Subcutaneous abdominal adipose tissue (tissue), 5 donors: ENCODE measurements around the gene PPA1.
"Not testable (repeated sequence)": the region's sequence is repeated elsewhere in the genome, so short reads cannot be mapped to it uniquely, and the experiment has no call there.

Experiments
- H3K27ac ChIP-seq: one replicate; pipeline ENCODE4 v1.7.0; 2013; ENCODE audit warnings: low read depth, mild to moderate bottlenecking, inconsistent platforms, low read length, moderate library complexity
- H3K27me3 ChIP-seq, 5 donors: one replicate each; pipeline ENCODE4 v1.7.0; 2013; ENCODE audit warnings: low read length in 5 of 5, inconsistent platforms in 1 of 5; ENCODE audit not compliant: control insufficient read depth in 5 of 5, insufficient read depth in 4 of 5
- H3K36me3 ChIP-seq, 5 donors: one replicate each; pipeline ENCODE4 v1.7.0; 2013; ENCODE audit warnings: low read length in 5 of 5; ENCODE audit not compliant: control insufficient read depth in 5 of 5, insufficient read depth in 5 of 5
- H3K4me1 ChIP-seq, 5 donors: one replicate each; pipeline ENCODE4 v1.7.0; 2013; ENCODE audit warnings: low read length in 5 of 5, mild to moderate bottlenecking in 3 of 5, moderate library complexity in 1 of 5; ENCODE audit not compliant: control insufficient read depth in 5 of 5, insufficient read depth in 5 of 5
- H3K4me3 ChIP-seq, 5 donors: one replicate each; pipeline ENCODE4 v1.7.0; 2013; ENCODE audit warnings: low read length in 5 of 5, low read depth in 1 of 5
- H3K9ac ChIP-seq, 5 donors: one replicate each; pipeline ENCODE4 v1.7.0; 2013; ENCODE audit warnings: low read length in 5 of 5, mild to moderate bottlenecking in 4 of 5, moderate library complexity in 3 of 5
- H3K9me3 ChIP-seq, 5 donors: one replicate each; pipeline ENCODE4 v1.7.0; 2013; ENCODE audit warnings: low read length in 5 of 5; ENCODE audit not compliant: control insufficient read depth in 5 of 5
- donor health status: healthy.
- donor health status: healthy.
- donor health status: healthy.
- donor health status: healthy.
- donor health status: healthy.

Gene PPA1

GRCh38 chr10:70255329-70256299 is 22.4 kb upstream of the PPA1 start:
- peak overlapping the region in 2 of 5 donors; percentile 39 to 50 for H3K4me3 ChIP-seq
- H3K27me3 ChIP-seq = peaks cover 0 to 21% (median 6%) of the 10 kb centered on the region in 5 donors
- peaks cover 0 to 30% (median 26%) of the 10 kb centered on the region in 5 donors for H3K4me1 ChIP-seq
- H3K27ac ChIP-seq = no peak overlapping the region
- H3K36me3 ChIP-seq = no peaks in the 10 kb centered on the region
- H3K9ac ChIP-seq = no peak overlapping the region
- H3K9me3 ChIP-seq = peaks cover 0 to under 1% (median 0%) of the 10 kb centered on the region in 5 donors

GRCh38 chr10:70254778-70255328 is 21.6 kb upstream of the PPA1 start:
- Histone ChIP-seq H3K4me3 (peak overlapping the region in 2 of 5 donors; percentile 39 to 50), H3K4me1 (peaks cover 0 to 30% (median 26%) of the 10 kb centered on the region in 5 donors)

GRCh38 chr10:70253878-70254765 is 20.9 kb upstream of the PPA1 start:
- peaks cover 0 to 13% (median 6%) of the 10 kb centered on the region in 5 donors for H3K27me3 ChIP-seq
- H3K9me3 ChIP-seq = no peaks in the 10 kb centered on the region
- H3K36me3 ChIP-seq = no peaks in the 10 kb centered on the region
- peaks cover 0 to 22% (median 19%) of the 10 kb centered on the region in 5 donors for H3K4me1 ChIP-seq
- no peak overlapping the region for H3K9ac ChIP-seq
- H3K4me3 ChIP-seq = no peak overlapping the region
- no peak overlapping the region for H3K27ac ChIP-seq

More at GRCh38 chr10:70254778-70255328, 21.6 kb upstream of the PPA1 start:
- Histone ChIP-seq H3K9ac (no peak overlapping the region), H3K27ac (no peak overlapping the region), H3K27me3 (peaks cover 0 to 18% (median 6%) of the 10 kb centered on the region in 5 donors), H3K9me3 (no peaks in the 10 kb centered on the region), H3K36me3 (no peaks in the 10 kb centered on the region)

- Histone ChIP-seq H3K4me3 (no peak overlapping the region), H3K9ac (no peak overlapping the region), H3K4me1 (peaks cover 0 to 10% (median 9%) of the 10 kb centered on the region in 5 donors), H3K27me3 (peaks cover 0 to 13% (median 6%) of the 10 kb centered on the region in 5 donors), H3K36me3 (no peaks in the 10 kb centered on the region), H3K9me3 (no peaks in the 10 kb centered on the region), H3K27ac (no peak overlapping the region)
Observed at GRCh38 chr10:70250961-70251680, 17.9 kb upstream of the PPA1 start.

- Histone ChIP-seq H3K36me3 (no peaks in the 10 kb centered on the region), H3K27me3 (no peaks in the 10 kb centered on the region), H3K27ac (no peak overlapping the region), H3K9me3 (no peaks in the 10 kb centered on the region), H3K4me1 (no peaks in the 10 kb centered on the region), H3K9ac (no peak overlapping the region), H3K4me3 (no peak overlapping the region)
Observed at GRCh38 chr10:70247360-70247759, 14.1 kb upstream of the PPA1 start.

GRCh38 chr10:70241081-70241480 is 7.9 kb upstream of the PPA1 start:
- Histone ChIP-seq H3K4me1 (no peaks in the 10 kb centered on the region), H3K36me3 (no peaks in the 10 kb centered on the region), H3K27ac (no peak overlapping the region)

GRCh38 chr10:70239986-70240385 is 6.8 kb upstream of the PPA1 start:
- H3K27me3 ChIP-seq, H3K4me1 ChIP-seq, H3K27ac ChIP-seq, H3K4me3 ChIP-seq, H3K9me3 ChIP-seq, H3K36me3 ChIP-seq, H3K9ac ChIP-seq: not testable (repeated sequence)

More at GRCh38 chr10:70241081-70241480, 7.9 kb upstream of the PPA1 start:
- no peak overlapping the region for H3K9ac ChIP-seq
- no peaks in the 10 kb centered on the region for H3K9me3 ChIP-seq
- H3K4me3 ChIP-seq = no peak overlapping the region
- peaks cover 0 to 3% (median 0%) of the 10 kb centered on the region in 5 donors for H3K27me3 ChIP-seq

GRCh38 chr10:70239077-70239976 is 6.1 kb upstream of the PPA1 start:
- peaks cover 2 to 11% (median 6%) of the 10 kb centered on the region in 5 donors for H3K4me1 ChIP-seq
- H3K36me3 ChIP-seq, H3K9ac ChIP-seq, H3K9me3 ChIP-seq, H3K27ac ChIP-seq, H3K4me3 ChIP-seq, H3K27me3 ChIP-seq: not testable (repeated sequence)
